ENCODE measurements around the gene JMY.

The JMY gene

DNA sequence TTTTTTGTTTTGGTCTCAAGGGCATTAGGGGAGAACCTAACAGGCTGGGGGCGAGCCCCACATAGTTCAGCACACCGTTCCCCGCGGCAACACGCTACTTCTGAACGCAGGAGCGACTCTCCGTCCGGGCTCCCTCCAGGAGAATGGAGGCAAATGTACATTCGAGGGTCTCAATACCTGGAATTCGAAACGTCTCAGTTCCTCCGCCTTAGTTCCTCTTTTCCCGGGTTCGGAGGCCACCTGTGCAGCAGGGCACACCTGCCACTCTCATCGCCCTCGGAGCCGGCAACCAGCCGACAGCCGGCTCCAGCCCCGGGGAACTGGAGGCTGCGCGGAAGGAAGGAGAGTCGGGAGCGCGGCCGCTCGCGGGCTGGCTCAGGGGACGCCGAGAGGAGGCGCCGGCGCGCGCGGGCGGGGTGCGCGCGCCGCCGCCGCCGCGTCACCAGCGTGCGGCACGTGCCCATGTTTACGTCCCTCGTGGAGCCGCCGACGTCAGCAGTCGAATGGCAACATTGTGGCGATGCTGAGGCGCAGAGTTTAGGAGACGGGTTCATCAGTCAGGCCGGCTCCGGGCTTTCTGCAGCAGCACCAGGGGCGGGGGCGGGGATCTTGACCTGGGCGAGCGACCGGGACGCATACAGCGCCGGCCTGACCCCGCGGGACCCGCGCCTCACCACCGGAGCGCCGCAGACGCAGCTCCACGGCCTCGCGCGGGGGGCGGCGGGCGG is at the start of gene JMY:
TSS of gene JMY (plus strand) at position 498 of the 728 bp plus-strand sequence. CDS start 520 bp downstream, outside the sequence.
- DNase-seq, result peak; percentile 47 to 93 (median 81)

DNA sequence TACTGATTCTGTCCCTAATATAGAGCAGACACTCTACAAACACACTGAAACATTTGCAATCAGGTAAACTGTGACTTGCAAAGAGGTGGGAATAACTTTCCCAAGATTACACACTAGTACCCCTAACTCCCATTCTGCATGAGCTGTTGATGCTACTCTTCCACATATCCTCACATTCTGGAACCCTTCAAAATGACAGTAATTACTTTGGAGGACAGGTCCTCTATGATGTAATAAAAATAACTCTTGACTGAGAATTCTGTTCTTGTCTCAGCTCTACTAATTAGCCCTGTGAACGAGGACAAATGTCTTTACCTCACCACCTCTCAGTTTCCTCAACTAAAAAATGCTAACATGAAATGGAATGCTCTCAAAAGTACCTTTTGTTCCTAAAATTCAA is 49.5 kb upstream of the JMY start:
- DNase-seq, result no peak

DNA sequence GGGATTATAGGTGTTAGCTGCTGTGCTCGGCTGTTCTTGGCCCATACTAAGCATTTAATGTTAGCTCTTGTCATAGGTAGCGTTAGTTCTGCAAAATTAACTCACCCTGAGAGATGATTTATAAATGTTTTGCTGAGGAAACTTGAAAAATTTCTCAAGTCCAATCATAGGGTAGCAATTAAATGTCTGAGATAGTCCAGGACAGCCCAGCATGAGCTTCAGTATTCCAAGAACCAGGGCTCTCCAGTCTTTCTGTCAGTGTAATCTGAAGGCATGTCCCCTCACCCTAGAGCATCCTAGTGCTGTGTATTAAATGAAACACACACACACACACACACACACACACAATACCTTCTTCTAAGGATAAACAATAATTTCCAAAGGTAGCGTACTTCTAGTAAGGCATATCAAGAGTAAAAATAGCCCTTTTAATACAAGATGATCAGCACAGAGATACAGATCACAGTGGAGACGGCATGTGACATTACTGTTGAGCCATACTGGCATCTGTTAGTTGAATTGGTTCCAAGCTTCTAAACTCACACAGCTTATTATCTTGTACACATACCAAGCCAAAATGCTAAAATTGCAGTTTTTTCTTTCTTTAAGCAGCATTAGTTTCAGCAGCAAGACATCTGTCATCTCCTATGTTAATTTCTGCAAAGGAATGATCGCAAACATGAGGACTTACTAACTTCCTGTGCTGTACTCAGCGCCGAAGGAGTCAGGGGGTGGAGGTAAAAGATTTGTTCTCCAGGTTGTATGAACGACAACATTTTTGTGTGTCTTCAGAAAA is 46.3 kb upstream of the JMY start:
- peak in 1 of 58 donors; percentile 4 for DNase-seq

DNA sequence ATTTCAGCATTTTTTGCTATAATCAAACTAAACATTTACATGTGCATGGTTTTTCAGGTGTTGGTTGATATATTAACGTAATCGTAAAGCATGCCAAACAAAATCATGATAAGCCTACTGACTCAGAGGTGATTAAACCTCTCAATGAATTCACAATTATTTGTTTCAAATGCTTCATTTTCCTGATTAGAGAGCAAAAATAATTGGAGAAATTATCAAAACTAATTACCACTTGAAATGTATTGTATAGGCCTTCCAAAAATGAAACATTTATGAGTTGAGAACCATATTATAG is 45.7 kb upstream of the JMY start:
- no peak for DNase-seq

DNA sequence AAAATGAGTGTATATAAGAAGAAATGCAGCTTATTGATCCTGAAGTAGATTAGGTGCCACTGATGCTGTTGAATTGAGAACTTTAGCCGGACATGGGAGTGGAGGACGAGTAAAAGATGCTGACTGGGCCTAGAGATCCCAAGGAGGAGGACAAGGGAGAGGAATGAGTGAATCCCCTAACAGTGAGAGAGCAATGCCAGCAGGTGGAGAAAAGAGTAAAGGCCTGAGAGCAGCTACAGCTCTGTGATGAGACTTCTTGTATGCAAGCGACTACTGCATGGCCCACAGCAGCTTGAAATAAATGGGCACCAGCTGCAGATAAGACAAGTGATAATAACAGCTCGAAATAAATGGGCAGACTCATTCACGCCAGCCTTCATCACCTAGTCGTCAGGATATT is 44.5 kb upstream of the JMY start:
- DNase-seq, result no peak

GRCh38 chr5:79193643-79194042 is 42.3 kb upstream of the JMY start:
- DNase-seq, result no peak

- DNase-seq, result no peak
These were observed 35.3 kb upstream of the JMY start for GRCh38 chr5:79200573-79201183.

GRCh38 chr5:79201206-79201605 is 34.7 kb upstream of the JMY start:
- no peak for DNase-seq

DNA sequence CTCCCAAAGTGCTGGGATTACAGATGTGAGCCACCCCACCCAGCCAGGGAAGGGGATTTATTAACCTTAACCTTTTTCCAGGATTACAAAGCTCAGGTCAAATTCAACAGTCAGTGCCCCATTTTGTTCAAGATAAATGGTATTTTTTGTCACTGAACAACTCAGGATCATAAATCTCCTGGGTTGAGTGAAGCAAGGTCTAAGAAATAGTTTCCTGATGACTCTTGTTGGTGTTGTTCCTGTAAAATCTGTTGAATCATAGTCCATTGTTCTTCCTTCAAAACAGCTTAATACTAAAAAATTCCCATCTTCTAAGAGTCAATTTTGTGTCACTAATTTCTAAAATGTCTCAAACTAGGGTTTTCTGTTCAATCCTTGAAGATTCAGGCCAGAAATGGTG is 33.9 kb upstream of the JMY start:
- DNase-seq, result no peak

DNA sequence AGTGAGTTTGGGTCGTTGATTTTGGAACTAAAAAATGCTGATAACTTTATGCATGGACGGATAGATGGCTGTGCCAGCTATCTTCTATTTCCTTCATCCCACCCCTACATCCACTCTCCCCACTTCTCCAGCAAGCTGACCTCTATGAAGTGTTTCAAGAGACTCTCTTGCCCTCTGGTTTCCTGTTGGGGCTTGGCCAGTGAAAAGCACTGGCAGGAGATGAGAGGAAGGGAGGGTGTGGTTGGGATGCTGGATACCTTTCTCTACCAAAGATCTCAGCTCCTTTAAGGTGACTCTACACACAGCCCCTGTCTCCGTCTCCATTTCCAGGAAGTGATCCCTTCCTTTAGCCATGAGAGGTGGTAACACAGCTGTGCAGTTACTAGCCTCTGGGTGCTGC is 30.0 kb upstream of the JMY start:
- no peak for DNase-seq

DNA sequence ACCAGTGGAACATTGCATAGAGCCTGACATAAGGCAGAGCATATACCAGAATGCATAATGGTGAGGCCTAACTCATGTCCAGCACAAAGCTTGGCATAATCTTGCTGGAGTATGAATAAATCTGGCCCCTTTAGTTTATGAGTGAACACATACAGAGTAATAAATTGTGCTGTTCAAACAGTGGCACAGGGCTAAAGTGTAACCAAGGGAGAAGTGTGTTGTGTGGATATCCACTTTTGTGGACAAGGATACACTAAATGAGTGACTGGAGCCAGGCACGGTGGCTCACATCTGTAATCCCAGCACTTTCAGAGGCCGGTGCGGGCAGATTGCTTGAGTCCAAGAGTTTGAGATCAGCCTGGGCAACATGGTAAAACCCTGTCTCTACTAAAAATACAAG is 29.4 kb upstream of the JMY start:
- DNase-seq, result no peak

- no peak for DNase-seq
These were observed 26.4 kb upstream of the JMY start for GRCh38 chr5:79209505-79209904.

GRCh38 chr5:79224286-79224984 is 11.5 kb upstream of the JMY start:
- DNase-seq, result no peak

DNA sequence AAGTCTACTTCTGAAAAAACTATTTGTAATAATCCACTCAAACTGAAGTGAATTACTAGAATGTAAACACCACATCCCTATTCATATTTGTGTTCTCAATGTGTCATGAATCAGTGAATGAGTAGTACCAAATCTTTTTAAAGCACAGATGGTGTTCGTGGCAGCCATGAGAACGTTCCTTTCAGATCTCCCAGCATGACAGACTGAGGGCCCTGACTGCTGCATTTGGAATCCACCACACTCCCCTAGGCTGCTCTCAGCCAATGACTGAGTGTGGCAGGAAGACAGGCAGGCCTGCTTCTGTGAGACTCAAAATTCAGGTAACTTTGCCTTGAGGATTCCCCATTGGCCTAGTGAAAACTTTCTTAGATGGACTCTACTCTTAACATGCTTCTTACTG is 10.9 kb upstream of the JMY start:
- DNase-seq, result peak in 8 of 58 donors; percentile 1 to 31 (median 3)

GRCh38 chr5:79225441-79225840 is 10.5 kb upstream of the JMY start:
- no peak for DNase-seq

DNA sequence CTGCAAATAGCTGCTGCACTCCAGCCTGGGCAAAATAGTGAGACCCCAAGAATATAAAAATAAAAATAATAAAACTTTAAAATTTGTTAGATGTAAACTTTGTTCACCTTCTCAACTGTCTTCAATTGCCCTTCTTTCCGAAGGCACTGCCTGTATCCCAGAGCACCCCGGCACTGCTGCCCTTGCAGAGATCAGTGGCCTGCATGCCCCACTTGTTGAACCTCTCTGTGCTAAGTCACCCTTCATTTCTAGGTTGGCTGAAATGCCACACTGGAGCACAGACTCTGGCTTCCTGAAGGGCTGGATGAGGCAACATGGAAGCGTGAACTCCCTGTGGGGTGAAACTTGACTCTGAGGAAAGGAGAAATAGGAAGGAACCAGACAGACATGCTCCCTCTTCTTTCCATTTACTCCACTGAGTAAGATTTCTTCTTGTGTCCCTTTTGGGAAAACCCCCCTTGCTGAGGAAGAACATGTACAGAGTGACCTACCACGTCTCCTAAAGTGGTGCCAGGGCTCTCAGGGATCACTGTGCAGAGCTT is 8.4 kb upstream of the JMY start:
- DNase-seq, result no peak

DNA sequence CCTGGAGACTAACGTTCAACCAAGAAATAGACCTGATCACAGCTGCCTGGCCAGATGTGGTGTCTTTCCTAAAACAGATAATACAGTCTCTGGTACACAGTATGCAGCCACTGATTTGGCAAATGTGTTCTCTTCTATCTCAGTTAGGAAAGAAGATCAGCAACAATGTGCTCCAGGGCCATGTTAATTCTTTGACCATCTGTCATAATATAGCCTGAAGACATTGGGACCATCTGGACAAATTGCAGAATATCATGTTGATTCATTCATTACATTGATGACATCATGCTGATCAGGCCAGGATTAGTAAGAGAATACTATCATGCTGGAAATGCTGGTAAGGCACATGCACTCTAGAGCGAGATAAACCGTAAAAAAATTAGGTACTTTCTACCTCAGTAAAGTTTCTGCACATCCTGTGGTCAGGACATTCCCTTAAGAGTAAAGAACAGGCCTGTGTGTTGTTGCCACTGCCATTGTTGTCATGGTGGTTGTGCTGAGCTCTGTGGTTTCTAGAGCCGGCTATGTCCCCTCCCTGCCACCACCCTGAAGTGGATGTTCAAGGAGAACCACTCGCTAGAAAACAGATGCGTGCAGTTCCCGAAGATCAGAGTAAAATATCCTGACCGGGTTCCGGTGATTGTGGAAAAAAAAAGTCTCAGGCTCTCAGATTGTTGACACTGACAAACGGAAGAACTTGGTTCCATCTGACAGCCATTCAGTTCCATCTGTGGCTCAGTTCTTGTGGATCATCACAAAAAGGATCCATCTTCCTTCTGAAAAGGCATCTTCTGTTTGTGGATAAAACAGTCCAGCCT is 6.4 kb upstream of the JMY start:
- no peak for DNase-seq

GRCh38 chr5:79235261-79235633 is 684 bp upstream of the JMY start:
- no peak for DNase-seq

DNA sequence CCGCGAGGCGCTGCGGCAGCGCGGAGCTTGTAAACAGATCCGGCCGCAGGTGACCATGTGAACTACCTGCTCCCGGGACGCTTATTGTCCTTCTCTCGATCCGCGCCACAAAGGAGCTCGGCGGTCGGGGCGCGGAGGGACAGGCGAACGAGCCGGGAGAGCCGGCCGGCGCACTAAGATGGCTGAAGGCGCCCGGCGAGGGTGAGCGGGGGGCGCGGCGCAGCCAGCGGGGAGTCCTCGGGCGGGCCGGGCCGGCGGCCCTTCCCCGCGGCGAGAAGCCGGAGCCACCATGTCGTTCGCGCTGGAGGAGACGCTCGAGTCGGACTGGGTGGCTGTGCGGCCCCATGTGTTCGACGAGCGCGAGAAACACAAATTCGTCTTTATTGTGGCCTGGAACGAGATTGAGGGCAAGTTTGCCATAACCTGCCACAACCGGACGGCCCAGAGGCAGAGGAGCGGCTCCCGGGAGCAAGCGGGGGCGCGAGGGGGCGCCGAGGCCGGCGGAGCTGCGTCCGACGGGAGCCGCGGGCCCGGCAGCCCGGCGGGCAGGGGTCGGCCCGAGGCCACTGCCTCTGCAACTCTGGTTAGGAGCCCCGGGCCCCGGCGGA is 535 bp downstream of the JMY start:
- peak in 17 of 58 donors; percentile 18 to 64 (median 44) for DNase-seq
